ENCODE data around the gene SMCO4.

Gene SMCO4

GRCh38 chr11:93494357-93494756 is 48.8 kb downstream of the SMCO4 start:
- WGBS, 2 donors (ENCODE audit: extremely low coverage in 2 of 2, insufficient read length in 2 of 2, insufficient replicate concordance in 1 of 2) = no CpG with 5 or more reads among the region's 4 CpGs
- Histone ChIP-seq H4K8ac (ENCODE audit: low read depth, low read length) (no peak overlapping the region), H3K27me3 (ENCODE audit: control insufficient read depth in 3 of 3, insufficient read depth in 3 of 3, low read depth in 1 of 3, low read length in 3 of 3) (no peaks in the 10 kb centered on the region), H3K4me2 (ENCODE audit: insufficient read depth, low read length, poor library complexity, severe bottlenecking) (no peak overlapping the region), H3K9me3 (replicated peaks in 1 of 2; ENCODE audit: control insufficient read depth in 2 of 2, insufficient read depth in 1 of 2, low read depth in 1 of 2, low read length in 2 of 2) (no peaks in the 10 kb centered on the region), H3K18ac (ENCODE audit: low read length) (no peak overlapping the region), H3K27ac (replicated peaks; ENCODE audit: low read length) (no peak overlapping the region), H3K4ac (ENCODE audit: low read length) (no peak overlapping the region), H3K14ac (ENCODE audit: low read length) (no peak overlapping the region), H3K4me1 (ENCODE audit: control insufficient read depth in 2 of 2, insufficient read depth in 1 of 2, low read depth in 1 of 2, low read length in 2 of 2) (peaks cover 13 to 25% of the 10 kb centered on the region in 2 donors), H4K91ac (ENCODE audit: low read depth, low read length, poor library complexity) (no peak overlapping the region), H2BK12ac (ENCODE audit: low read length) (no peak overlapping the region), H3K4me3 (ENCODE audit: low read length in 2 of 2) (no peak overlapping the region), H3K36me3 (replicated peaks in 1 of 2; ENCODE audit: control insufficient read depth in 2 of 2, insufficient read depth in 2 of 2, low read length in 2 of 2) (no peaks in the 10 kb centered on the region), H3K9ac (ENCODE audit: low read depth, low read length, poor library complexity) (no peak overlapping the region), H2BK120ac (ENCODE audit: low read depth, low read length) (no peak overlapping the region), H3K23ac (ENCODE audit: low read depth, low read length, poor library complexity) (no peak overlapping the region), H2BK5ac (ENCODE audit: low read length) (no peak overlapping the region), H3K79me1 (ENCODE audit: low read depth, low read length) (peaks cover 2% of the 10 kb centered on the region), H2AK5ac (ENCODE audit: low read depth, low read length) (no peak overlapping the region), H2BK15ac (ENCODE audit: low read length) (no peak overlapping the region), H2AFZ (ENCODE audit: low read length) (no peak overlapping the region)
- DNase-seq (ENCODE audit: low spot score) = no peak

GRCh38 chr11:93493252-93493897 is 49.8 kb downstream of the SMCO4 start:
- Histone ChIP-seq H2BK15ac (ENCODE audit: low read length) (no peak overlapping the region), H3K4ac (ENCODE audit: low read length) (no peak overlapping the region), H2AK5ac (ENCODE audit: low read depth, low read length) (no peak overlapping the region), H2AFZ (ENCODE audit: low read length) (no peak overlapping the region), H3K4me2 (ENCODE audit: insufficient read depth, low read length, poor library complexity, severe bottlenecking) (no peak overlapping the region), H3K18ac (ENCODE audit: low read length) (no peak overlapping the region), H3K4me1 (ENCODE audit: control insufficient read depth in 2 of 2, insufficient read depth in 1 of 2, low read depth in 1 of 2, low read length in 2 of 2) (peaks cover 21 to 25% of the 10 kb centered on the region in 2 donors), H3K27me3 (ENCODE audit: control insufficient read depth in 3 of 3, insufficient read depth in 3 of 3, low read depth in 1 of 3, low read length in 3 of 3) (no peaks in the 10 kb centered on the region), H2BK12ac (ENCODE audit: low read length) (no peak overlapping the region), H4K8ac (ENCODE audit: low read depth, low read length) (no peak overlapping the region), H2BK120ac (ENCODE audit: low read depth, low read length) (no peak overlapping the region), H3K36me3 (replicated peaks in 1 of 2; ENCODE audit: control insufficient read depth in 2 of 2, insufficient read depth in 2 of 2, low read length in 2 of 2) (no peaks in the 10 kb centered on the region), H3K9me3 (replicated peaks in 1 of 2; ENCODE audit: control insufficient read depth in 2 of 2, insufficient read depth in 1 of 2, low read depth in 1 of 2, low read length in 2 of 2) (no peaks in the 10 kb centered on the region), H3K79me1 (ENCODE audit: low read depth, low read length) (peaks cover 2% of the 10 kb centered on the region), H3K27ac (replicated peaks; ENCODE audit: low read length) (no peak overlapping the region), H3K9ac (ENCODE audit: low read depth, low read length, poor library complexity) (no peak overlapping the region), H3K14ac (ENCODE audit: low read length) (no peak overlapping the region), H3K4me3 (ENCODE audit: low read length in 2 of 2) (no peak overlapping the region), H3K23ac (ENCODE audit: low read depth, low read length, poor library complexity) (no peak overlapping the region), H2BK5ac (ENCODE audit: low read length) (no peak overlapping the region), H4K91ac (ENCODE audit: low read depth, low read length, poor library complexity) (no peak overlapping the region)
- no CpG with 5 or more reads among the region's 8 CpGs for WGBS, 2 donors (ENCODE audit: extremely low coverage in 2 of 2, insufficient read length in 2 of 2, insufficient replicate concordance in 1 of 2)
- no peak for DNase-seq (ENCODE audit: low spot score)

DNA sequence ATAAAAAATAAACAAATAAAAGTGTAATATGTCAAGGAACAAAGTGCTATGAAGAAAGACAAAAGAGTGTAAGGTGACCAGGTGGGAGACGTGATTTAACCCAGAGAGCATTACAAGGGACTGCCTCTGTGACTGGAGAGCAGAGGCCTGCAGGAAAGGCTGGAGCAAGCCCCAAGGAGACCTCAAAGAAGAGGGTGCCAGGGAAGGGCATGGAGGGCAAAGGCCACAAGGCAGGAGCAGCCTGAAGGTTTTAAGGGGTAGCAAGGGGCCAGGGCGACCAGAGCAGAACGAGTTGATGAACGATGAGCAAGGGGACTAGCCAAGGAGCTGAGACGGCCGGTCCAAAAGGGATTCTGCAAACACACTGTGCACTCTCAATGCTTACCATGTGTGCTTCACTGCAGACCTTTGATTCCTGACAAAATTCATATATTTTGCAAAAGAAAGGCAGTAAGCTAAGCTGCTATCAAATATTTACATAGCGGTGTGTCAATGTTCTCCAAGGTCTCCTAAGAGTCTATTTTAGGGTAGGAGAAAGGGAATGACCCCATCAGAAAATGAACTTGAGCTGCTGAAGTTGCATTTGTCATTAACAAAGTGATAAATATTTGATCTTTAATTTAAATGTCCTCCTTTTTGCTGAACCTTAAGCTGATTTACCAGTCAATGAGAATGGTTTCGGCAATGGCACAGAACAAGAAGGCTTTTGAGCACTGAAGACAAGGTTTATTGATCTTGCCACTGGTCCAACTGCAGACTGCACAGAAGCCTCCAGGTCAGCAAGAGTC is 50.5 kb downstream of the SMCO4 start:
- Histone ChIP-seq H4K8ac (ENCODE audit: low read depth, low read length) (peak overlapping the region; percentile 55), H3K36me3 (replicated peaks in 1 of 2; ENCODE audit: control insufficient read depth in 2 of 2, insufficient read depth in 2 of 2, low read length in 2 of 2) (no peaks in the 10 kb centered on the region), H2BK120ac (ENCODE audit: low read depth, low read length) (no peak overlapping the region), H2BK12ac (ENCODE audit: low read length) (no peak overlapping the region), H3K79me1 (ENCODE audit: low read depth, low read length) (peaks cover 2% of the 10 kb centered on the region), H3K4me1 (ENCODE audit: control insufficient read depth in 2 of 2, insufficient read depth in 1 of 2, low read depth in 1 of 2, low read length in 2 of 2) (peaks cover 28 to 29% of the 10 kb centered on the region in 2 donors), H3K9ac (ENCODE audit: low read depth, low read length, poor library complexity) (no peak overlapping the region), H4K91ac (ENCODE audit: low read depth, low read length, poor library complexity) (no peak overlapping the region), H3K18ac (ENCODE audit: low read length) (peak overlapping the region; percentile 24), H3K4me2 (ENCODE audit: insufficient read depth, low read length, poor library complexity, severe bottlenecking) (no peak overlapping the region), H3K9me3 (replicated peaks in 1 of 2; ENCODE audit: control insufficient read depth in 2 of 2, insufficient read depth in 1 of 2, low read depth in 1 of 2, low read length in 2 of 2) (no peaks in the 10 kb centered on the region), H3K23ac (ENCODE audit: low read depth, low read length, poor library complexity) (no peak overlapping the region), H3K14ac (ENCODE audit: low read length) (no peak overlapping the region), H2AFZ (ENCODE audit: low read length) (no peak overlapping the region), H2AK5ac (ENCODE audit: low read depth, low read length) (no peak overlapping the region), H2BK5ac (ENCODE audit: low read length) (no peak overlapping the region), H3K4me3 (ENCODE audit: low read length in 2 of 2) (no peak overlapping the region), H2BK15ac (ENCODE audit: low read length) (no peak overlapping the region), H3K27me3 (ENCODE audit: control insufficient read depth in 3 of 3, insufficient read depth in 3 of 3, low read depth in 1 of 3, low read length in 3 of 3) (no peaks in the 10 kb centered on the region), H3K27ac (replicated peaks; ENCODE audit: low read length) (no peak overlapping the region), H3K4ac (ENCODE audit: low read length) (no peak overlapping the region)
- no peak for DNase-seq (ENCODE audit: low spot score)
- no CpG with 5 or more reads among the region's 8 CpGs for WGBS, 2 donors (ENCODE audit: extremely low coverage in 2 of 2, insufficient read length in 2 of 2, insufficient replicate concordance in 1 of 2)

DNA sequence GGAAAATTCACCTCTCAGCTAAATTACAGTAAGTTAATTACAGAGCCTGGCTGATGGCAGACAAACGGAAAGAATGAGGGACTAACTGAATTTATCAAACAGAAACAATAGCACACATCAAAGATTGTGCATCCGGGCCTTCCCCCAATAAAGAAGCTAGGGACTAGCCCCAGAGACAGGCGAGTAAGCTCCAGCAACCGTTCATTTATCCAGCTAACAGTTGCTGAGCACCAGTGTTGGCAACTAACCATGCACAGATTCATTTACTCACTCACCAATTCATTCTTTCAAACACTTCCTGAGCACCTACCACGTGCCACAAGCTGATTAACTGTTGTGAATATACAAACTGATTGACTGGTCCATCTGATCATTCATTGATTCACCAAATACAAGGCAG is 51.2 kb downstream of the SMCO4 start:
- Histone ChIP-seq H3K4me1 (ENCODE audit: control insufficient read depth in 2 of 2, insufficient read depth in 1 of 2, low read depth in 1 of 2, low read length in 2 of 2) (peaks cover 29 to 35% of the 10 kb centered on the region in 2 donors), H4K8ac (ENCODE audit: low read depth, low read length) (no peak overlapping the region), H3K18ac (ENCODE audit: low read length) (no peak overlapping the region), H3K4me2 (ENCODE audit: insufficient read depth, low read length, poor library complexity, severe bottlenecking) (no peak overlapping the region), H2BK5ac (ENCODE audit: low read length) (no peak overlapping the region), H3K4me3 (ENCODE audit: low read length in 2 of 2) (no peak overlapping the region), H4K91ac (ENCODE audit: low read depth, low read length, poor library complexity) (no peak overlapping the region), H3K14ac (ENCODE audit: low read length) (no peak overlapping the region), H3K9me3 (replicated peaks in 1 of 2; ENCODE audit: control insufficient read depth in 2 of 2, insufficient read depth in 1 of 2, low read depth in 1 of 2, low read length in 2 of 2) (no peaks in the 10 kb centered on the region), H2BK120ac (ENCODE audit: low read depth, low read length) (no peak overlapping the region), H2AFZ (ENCODE audit: low read length) (no peak overlapping the region), H3K9ac (ENCODE audit: low read depth, low read length, poor library complexity) (no peak overlapping the region), H3K23ac (ENCODE audit: low read depth, low read length, poor library complexity) (no peak overlapping the region), H3K27me3 (ENCODE audit: control insufficient read depth in 3 of 3, insufficient read depth in 3 of 3, low read depth in 1 of 3, low read length in 3 of 3) (no peaks in the 10 kb centered on the region), H3K4ac (ENCODE audit: low read length) (no peak overlapping the region), H2BK15ac (ENCODE audit: low read length) (no peak overlapping the region), H2BK12ac (ENCODE audit: low read length) (no peak overlapping the region), H3K36me3 (replicated peaks in 1 of 2; ENCODE audit: control insufficient read depth in 2 of 2, insufficient read depth in 2 of 2, low read length in 2 of 2) (no peaks in the 10 kb centered on the region), H3K27ac (replicated peaks; ENCODE audit: low read length) (no peak overlapping the region), H3K79me1 (ENCODE audit: low read depth, low read length) (peaks cover 2% of the 10 kb centered on the region), H2AK5ac (ENCODE audit: low read depth, low read length) (no peak overlapping the region)
- no peak for DNase-seq (ENCODE audit: low spot score)
- WGBS, 2 donors (ENCODE audit: extremely low coverage in 2 of 2, insufficient read length in 2 of 2, insufficient replicate concordance in 1 of 2) = no CpG with 5 or more reads among the region's 5 CpGs
